AG09309 (cell line): ENCODE data around the gene ZNF581.

Source experiments
- DNase-seq: peaks from one replicate; pipeline ENCODE4 v3.0.0-alpha.2; 2010; ENCODE audit warnings: low read depth
- H3K4me3 ChIP-seq: 2 replicates; pipeline ENCODE4 v1.5.1; 2011; ENCODE audit warnings: mild to moderate bottlenecking, low read depth, low read length, moderate library complexity; ENCODE audit not compliant: control insufficient read depth
- CTCF ChIP-seq: IDR thresholded peaks from 2 replicates; pipeline ENCODE4 v1.5.1; 2011; ENCODE audit warnings: mild to moderate bottlenecking, low read depth, low read length, inconsistent platforms; ENCODE audit not compliant: insufficient read depth, control insufficient read depth; ENCODE audit errors: missing control alignments

The ZNF581 gene

GRCh38 chr19:55667511-55667910 is 24.1 kb downstream of the ZNF581 start:
- no peak overlapping the region for H3K4me3 ChIP-seq
- no peak for TF ChIP-seq CTCF
- no peak for DNase-seq

GRCh38 chr19:55667958-55668357 is 24.5 kb downstream of the ZNF581 start:
- no peak for TF ChIP-seq CTCF
- no peak overlapping the region for H3K4me3 ChIP-seq
- DNase-seq: no peak

- no peak for TF ChIP-seq CTCF
- no peak for DNase-seq
- no peak overlapping the region for H3K4me3 ChIP-seq
Measured at GRCh38 chr19:55668603-55669348, 25.3 kb downstream of the ZNF581 start.

- H3K4me3 ChIP-seq: no peak overlapping the region
- TF ChIP-seq CTCF: no peak
- no peak for DNase-seq
Measured at GRCh38 chr19:55669418-55670279, 26.2 kb downstream of the ZNF581 start.

- H3K4me3 ChIP-seq: no peak overlapping the region
- DNase-seq: no peak
- no peak for TF ChIP-seq CTCF
Measured at GRCh38 chr19:55670280-55671053, 27.0 kb downstream of the ZNF581 start.

- no peak for DNase-seq
- H3K4me3 ChIP-seq: no peak overlapping the region
- TF ChIP-seq CTCF: no peak
Measured at GRCh38 chr19:55671054-55671378, 27.6 kb downstream of the ZNF581 start.
